GM12878 (cell line): Measurements from ENCODE around the gene FOXJ3.

Experiments
- CTCF ChIP-seq, 3 experiments: IDR thresholded peaks in 2 of 3; conservative IDR thresholded peaks in 1 of 3; 2 replicates each; pipeline ENCODE4 v1.5.1; 2011; ENCODE audit warnings: low read depth in 3 of 3, low read length in 3 of 3, mild to moderate bottlenecking in 3 of 3, control low read depth in 2 of 3, moderate library complexity in 2 of 3, inconsistent platforms in 1 of 3, mixed read lengths in 1 of 3; ENCODE audit not compliant: control insufficient read depth in 2 of 3, insufficient read depth in 1 of 3; ENCODE audit errors: extremely low read depth in 1 of 3
- EP300 ChIP-seq, 2 experiments: fragments of 150-350 bp in 1 of 2; IDR thresholded peaks; 2 replicates each; pipeline ENCODE4 v1.6.1; 2011 to 2012; ENCODE audit warnings: low read depth in 2 of 2, low read length in 2 of 2, borderline replicate concordance in 1 of 2, improper control_type of control experiment in 1 of 2, inconsistent platforms in 1 of 2; ENCODE audit not compliant: control insufficient read depth in 1 of 2
- EZH2 ChIP-seq: IDR thresholded peaks from 2 replicates; pipeline ENCODE4 v1.6.1; 2012; ENCODE audit warnings: low read depth, mild to moderate bottlenecking, control low read depth, inconsistent platforms, low read length, borderline replicate concordance; ENCODE audit not compliant: control insufficient read depth
- FOXK2 ChIP-seq: fragments of 450-650 bp; IDR thresholded peaks from 2 replicates; pipeline ENCODE4 v1.6.1; 2017; ENCODE audit warnings: mild to moderate bottlenecking, moderate library complexity
- GABPA ChIP-seq: IDR thresholded peaks from 2 replicates; pipeline ENCODE4 v1.6.1; 2014; ENCODE audit warnings: antibody characterized with exemption, low read depth, mild to moderate bottlenecking, inconsistent platforms
- JUND ChIP-seq: IDR thresholded peaks from 2 replicates; pipeline ENCODE4 v1.6.1; 2012; ENCODE audit warnings: low read depth, mild to moderate bottlenecking, low read length, improper control_type of control experiment, moderate library complexity
- MAX ChIP-seq: IDR thresholded peaks from 2 replicates; pipeline ENCODE4 v1.6.1; 2012; ENCODE audit warnings: low read depth, low read length, improper control_type of control experiment
- MTA3 ChIP-seq: IDR thresholded peaks from 2 replicates; pipeline ENCODE4 v1.6.1; 2012; ENCODE audit warnings: low read length, inconsistent platforms, borderline replicate concordance
- POLR2A ChIP-seq: IDR thresholded peaks from 2 replicates; pipeline ENCODE4 v1.6.1; 2011; ENCODE audit warnings: low read depth, mild to moderate bottlenecking, low read length
- POLR2AphosphoS5 ChIP-seq: IDR thresholded peaks from 2 replicates; pipeline ENCODE4 v1.6.1; 2011; ENCODE audit warnings: mild to moderate bottlenecking, low read length, inconsistent platforms
- PRDM15 ChIP-seq: fragments of 450-650 bp; formaldehyde crosslinking; IDR thresholded peaks from 2 replicates; pipeline ENCODE4 v1.4.0; 2020; ENCODE audit warnings: mild to moderate bottlenecking, moderate library complexity
- SP1 ChIP-seq: IDR thresholded peaks from one replicate; pipeline ENCODE4 v1.6.1; 2011; ENCODE audit warnings: low read depth, low read length
- TAF1 ChIP-seq: IDR thresholded peaks from 2 replicates; pipeline ENCODE4 v1.6.1; 2011; ENCODE audit warnings: mild to moderate bottlenecking, low read depth, low read length, borderline replicate concordance
- TBL1XR1 ChIP-seq: IDR thresholded peaks from 2 replicates; pipeline ENCODE4 v1.6.1; 2012; ENCODE audit warnings: low read depth, low read length, improper control_type of control experiment

- TF ChIP-seq POLR2AphosphoS5 (no peak), SP1 (no peak), JUND (no peak), TAF1 (no peak), TBL1XR1 (no peak), CTCF (IDR thresholded peaks at IDR 0.05 in 2 of 3, conservative IDR thresholded peaks at IDR 0.05 in 1 of 3; ENCODE audit: control insufficient read depth in 2 of 3, extremely low read depth in 1 of 3, insufficient read depth in 1 of 3, low read depth in 3 of 3, low read length in 3 of 3) (no peak), PRDM15 (no peak), MAX (no peak), GABPA (no peak), EP300 (IDR thresholded peaks at IDR 0.05; ENCODE audit: borderline replicate concordance in 1 of 2, control insufficient read depth in 1 of 2, low read depth in 2 of 2, low read length in 2 of 2) (no peak), FOXK2 (no peak), POLR2A (no peak), MTA3 (no peak), EZH2 (no peak)
These were observed 15.1 kb downstream of the FOXJ3 start for GRCh38 chr1:42319871-42320484.
